ENCODE measurements around the gene TAOK3. TPM values are rescaled to one million over a fixed set of nuclear protein-coding genes. Genes with fewer than 3 reads are reported as not detected.

TAOK3 gene
- total and polyA plus RNA-seq, 10 of the 15 experiments (the other 5 are each of a cell fraction or from before 2014, with no cell fraction given) = 41.3 to 131 (median 57.8) TPM

DNA sequence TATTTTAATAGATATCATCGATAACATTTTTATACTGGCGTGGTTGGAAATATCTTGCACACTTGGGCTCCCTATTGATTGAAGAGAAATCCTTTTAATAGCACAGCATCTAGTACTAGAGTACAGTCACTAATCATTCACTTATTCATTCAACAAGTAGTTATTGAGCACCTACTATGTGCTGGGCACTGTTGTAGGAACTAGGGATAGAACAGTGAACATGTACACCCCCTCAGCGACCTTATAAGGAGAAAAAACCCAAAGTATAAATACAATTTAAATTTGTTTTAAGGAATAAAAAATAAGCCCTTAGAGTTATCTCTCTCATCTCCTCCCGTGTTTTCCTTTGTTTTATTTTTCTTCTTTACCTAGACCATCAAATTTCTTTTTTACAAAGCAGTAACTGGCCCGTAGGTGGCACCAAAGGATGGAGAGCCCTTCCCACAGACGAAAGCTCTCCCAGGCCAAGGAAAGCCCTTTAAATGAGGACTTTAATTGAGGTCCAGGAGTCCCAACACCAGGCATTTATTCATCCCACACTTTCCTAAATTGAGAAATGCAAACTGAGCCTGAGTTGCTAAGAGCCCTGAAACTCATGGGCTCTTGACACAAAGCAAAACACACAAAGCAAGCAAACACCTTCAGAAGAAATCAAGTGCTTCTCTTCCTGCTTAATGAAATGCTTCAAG, 207.8 kb downstream of the TAOK3 start (continued):
- TF ChIP-seq YY1 (IDR thresholded peaks at IDR 0.05; ENCODE audit: low read depth, low read length) (0 out of 2 replicates have a peak, but pooled peaks have one; percentile 14), POU2F2 (IDR thresholded peaks at IDR 0.05; ENCODE audit: borderline replicate concordance, low read depth, low read length) (no peak), NFXL1 (IDR thresholded peaks at IDR 0.05; ENCODE audit: borderline replicate concordance) (no peak)

DNA sequence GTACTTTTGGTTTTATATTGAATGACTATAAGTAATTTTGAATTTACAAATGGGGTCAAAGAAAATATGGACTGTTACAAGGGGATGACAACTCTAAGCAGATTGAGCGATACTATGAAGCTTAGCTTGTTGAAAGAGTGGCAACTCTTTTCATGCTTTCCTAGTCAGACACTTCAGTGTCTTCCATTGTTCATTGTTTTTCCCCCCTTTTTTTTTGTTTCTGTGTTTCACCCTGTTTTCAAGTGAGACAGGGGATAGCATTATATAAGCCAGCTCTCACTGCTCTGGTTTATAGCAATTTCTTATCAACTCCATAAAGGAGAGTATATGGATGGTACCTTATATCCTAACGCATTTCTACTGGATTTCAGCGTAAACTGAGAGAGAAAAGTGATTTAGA, 212.2 kb downstream of the TAOK3 start:
- Histone ChIP-seq H3K79me2 (ENCODE audit: control insufficient read depth, insufficient read depth, low read length) (no peaks in the 10 kb centered on the region), H3K27ac (ENCODE audit: control insufficient read depth, insufficient read depth) (no peak overlapping the region), H4K20me1 (ENCODE audit: control insufficient read depth, insufficient read depth) (no peaks in the 10 kb centered on the region), H3K9me3 (replicated peaks; ENCODE audit: control insufficient read depth, insufficient read depth, low read length) (no peaks in the 10 kb centered on the region), H3K36me3 (ENCODE audit: control insufficient read depth in 2 of 2, insufficient read depth in 2 of 2, low read length in 1 of 2) (peaks cover 5 to 21% of the 10 kb centered on the region in 2 experiments), H3K4me2 (ENCODE audit: control insufficient read depth, insufficient read depth) (no peak overlapping the region), H3K9ac (ENCODE audit: control insufficient read depth, insufficient read depth, low read length) (no peak overlapping the region), H3K4me1 (ENCODE audit: control insufficient read depth, insufficient read depth, low read length) (peaks cover 4% of the 10 kb centered on the region; the same call in 1 of the 2 replicates), H3K4me3 (no peak overlapping the region), H2AFZ (ENCODE audit: control insufficient read depth, low read depth, low read length) (no peak overlapping the region), H3K27me3 (replicated peaks in 1 of 2; ENCODE audit: control insufficient read depth in 2 of 2, insufficient read depth in 2 of 2, low read length in 1 of 2) (no peaks in the 10 kb centered on the region)
- ChIA-PET RAD21 (ENCODE audit: unreplicated experiment) (no interaction called here), POLR2A (no interaction called here), SMC1A (ENCODE audit: uncharacterized antibody, unreplicated experiment) (interaction anchor here (0.5 to 3.0 kb wide), 3 partner anchors 13 to 192 kb away, joined by 3 to 10 read pairs (median 3); no protein-coding TSS in a partner anchor), CTCF (no interaction called here)
- in situ Hi-C loops (cut with MboI) (no loop called here), intact Hi-C loops (cut with micrococcal nuclease; ENCODE audit: unreplicated experiment) (no loop called here)
- ATAC-seq (no peak), DNase-seq (ENCODE audit: low read depth, low spot score) (no peak), FAIRE-seq (no peak)
- 100% methylated on average over 3 of the region's 3 CpGs for WGBS (ENCODE audit: insufficient coverage, insufficient replicate concordance, low lambda C conversion rate, missing lambda C conversion rate)
- BruUV-seq (replicated peaks) = no TSS peak
- TF ChIP-seq, protein P1, sequence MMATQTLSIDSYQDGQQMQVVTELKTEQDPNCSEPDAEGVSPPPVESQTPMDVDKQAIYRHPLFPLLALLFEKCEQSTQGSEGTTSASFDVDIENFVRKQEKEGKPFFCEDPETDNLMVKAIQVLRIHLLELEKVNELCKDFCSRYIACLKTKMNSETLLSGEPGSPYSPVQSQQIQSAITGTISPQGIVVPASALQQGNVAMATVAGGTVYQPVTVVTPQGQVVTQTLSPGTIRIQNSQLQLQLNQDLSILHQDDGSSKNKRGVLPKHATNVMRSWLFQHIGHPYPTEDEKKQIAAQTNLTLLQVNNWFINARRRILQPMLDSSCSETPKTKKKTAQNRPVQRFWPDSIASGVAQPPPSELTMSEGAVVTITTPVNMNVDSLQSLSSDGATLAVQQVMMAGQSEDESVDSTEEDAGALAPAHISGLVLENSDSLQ (IDR thresholded peaks at IDR 0.05) = no peak
- TF ChIP-seq SREBF1 (IDR thresholded peaks at IDR 0.05; ENCODE audit: low read length) (no peak), NR2C2 (IDR thresholded peaks at IDR 0.05; ENCODE audit: borderline replicate concordance, control insufficient read depth, insufficient read length, low read depth) (no peak), SUZ12 (IDR thresholded peaks at IDR 0.05; ENCODE audit: unreplicated experiment) (no peak), JUNB (IDR thresholded peaks at IDR 0.05) (no peak), IKZF1 (conservative IDR thresholded peaks at IDR 0.05) (no peak), GABPA (IDR thresholded peaks at IDR 0.05; ENCODE audit: low read depth) (no peak)
- TF ChIP-seq, protein P2, sequence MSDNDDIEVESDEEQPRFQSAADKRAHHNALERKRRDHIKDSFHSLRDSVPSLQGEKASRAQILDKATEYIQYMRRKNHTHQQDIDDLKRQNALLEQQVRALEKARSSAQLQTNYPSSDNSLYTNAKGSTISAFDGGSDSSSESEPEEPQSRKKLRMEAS (IDR thresholded peaks at IDR 0.05; ENCODE audit: low read depth, low read length) = no peak
- TF ChIP-seq, protein P3, sequence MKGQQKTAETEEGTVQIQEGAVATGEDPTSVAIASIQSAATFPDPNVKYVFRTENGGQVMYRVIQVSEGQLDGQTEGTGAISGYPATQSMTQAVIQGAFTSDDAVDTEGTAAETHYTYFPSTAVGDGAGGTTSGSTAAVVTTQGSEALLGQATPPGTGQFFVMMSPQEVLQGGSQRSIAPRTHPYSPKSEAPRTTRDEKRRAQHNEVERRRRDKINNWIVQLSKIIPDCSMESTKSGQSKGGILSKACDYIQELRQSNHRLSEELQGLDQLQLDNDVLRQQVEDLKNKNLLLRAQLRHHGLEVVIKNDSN (IDR thresholded peaks at IDR 0.05; ENCODE audit: borderline replicate concordance, extremely low read length, insufficient read depth, low read depth, low read length) = no peak
- TF ChIP-seq, protein P4, sequence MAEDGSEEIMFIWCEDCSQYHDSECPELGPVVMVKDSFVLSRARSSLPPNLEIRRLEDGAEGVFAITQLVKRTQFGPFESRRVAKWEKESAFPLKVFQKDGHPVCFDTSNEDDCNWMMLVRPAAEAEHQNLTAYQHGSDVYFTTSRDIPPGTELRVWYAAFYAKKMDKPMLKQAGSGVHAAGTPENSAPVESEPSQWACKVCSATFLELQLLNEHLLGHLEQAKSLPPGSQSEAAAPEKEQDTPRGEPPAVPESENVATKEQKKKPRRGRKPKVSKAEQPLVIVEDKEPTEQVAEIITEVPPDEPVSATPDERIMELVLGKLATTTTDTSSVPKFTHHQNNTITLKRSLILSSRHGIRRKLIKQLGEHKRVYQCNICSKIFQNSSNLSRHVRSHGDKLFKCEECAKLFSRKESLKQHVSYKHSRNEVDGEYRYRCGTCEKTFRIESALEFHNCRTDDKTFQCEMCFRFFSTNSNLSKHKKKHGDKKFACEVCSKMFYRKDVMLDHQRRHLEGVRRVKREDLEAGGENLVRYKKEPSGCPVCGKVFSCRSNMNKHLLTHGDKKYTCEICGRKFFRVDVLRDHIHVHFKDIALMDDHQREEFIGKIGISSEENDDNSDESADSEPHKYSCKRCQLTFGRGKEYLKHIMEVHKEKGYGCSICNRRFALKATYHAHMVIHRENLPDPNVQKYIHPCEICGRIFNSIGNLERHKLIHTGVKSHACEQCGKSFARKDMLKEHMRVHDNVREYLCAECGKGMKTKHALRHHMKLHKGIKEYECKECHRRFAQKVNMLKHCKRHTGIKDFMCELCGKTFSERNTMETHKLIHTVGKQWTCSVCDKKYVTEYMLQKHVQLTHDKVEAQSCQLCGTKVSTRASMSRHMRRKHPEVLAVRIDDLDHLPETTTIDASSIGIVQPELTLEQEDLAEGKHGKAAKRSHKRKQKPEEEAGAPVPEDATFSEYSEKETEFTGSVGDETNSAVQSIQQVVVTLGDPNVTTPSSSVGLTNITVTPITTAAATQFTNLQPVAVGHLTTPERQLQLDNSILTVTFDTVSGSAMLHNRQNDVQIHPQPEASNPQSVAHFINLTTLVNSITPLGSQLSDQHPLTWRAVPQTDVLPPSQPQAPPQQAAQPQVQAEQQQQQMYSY (CRISPR knock-in tag; IDR thresholded peaks at IDR 0.05) = no peak
